Left renal cortex interstitium (tissue), 4 donors: ENCODE data around the gene LGR5. TPM values are rescaled to one million over a fixed set of nuclear protein-coding genes. Genes with fewer than 3 reads are reported as not detected.
A peak's percentile ranks its signal among the peaks of the same experiment; 100 is the strongest.
"Not testable (repeated sequence)": the region's sequence is repeated elsewhere in the genome, so short reads cannot be mapped to it uniquely, and the experiment has no call there.

Experiments used
- DNase-seq, 4 donors: peaks; one replicate each; pipeline ENCODE4 v3.0.0-alpha.2; 2013; ENCODE audit warnings: low read depth in 4 of 4, low spot score in 2 of 4, missing footprints in 1 of 4
- polyA plus RNA-seq, 4 donors: library from polyadenylated mRNA; unstranded; fragments of 120-200 nt; gene quantifications; one replicate each; pipeline ENCODE4 v1.2.1, GENCODE V29; 2013; ENCODE audit not compliant: insufficient read length in 4 of 4

Gene LGR5
- polyA plus RNA-seq, 4 donors: 13.2 to 22.0 (median 17.9) TPM

- no peak for DNase-seq
Measured at GRCh38 chr12:71472441-71472911, 32.9 kb downstream of the LGR5 start.

- no peak for DNase-seq
Measured at GRCh38 chr12:71474791-71475190, 35.2 kb downstream of the LGR5 start.

- DNase-seq: no peak
Measured at GRCh38 chr12:71475280-71475679, 35.7 kb downstream of the LGR5 start.

GRCh38 chr12:71476513-71476912, 36.9 kb downstream of the LGR5 start:
- no peak for DNase-seq

GRCh38 chr12:71477609-71478008, 38.0 kb downstream of the LGR5 start:
- no peak for DNase-seq

- no peak for DNase-seq
Measured at GRCh38 chr12:71478270-71478669, 38.7 kb downstream of the LGR5 start.

- DNase-seq: no peak
Measured at GRCh38 chr12:71484272-71484905, 44.8 kb downstream of the LGR5 start.

GRCh38 chr12:71490844-71491243, 51.2 kb downstream of the LGR5 start:
- not testable (repeated sequence) for DNase-seq

GRCh38 chr12:71492604-71493003, 53.0 kb downstream of the LGR5 start:
- DNase-seq: no peak

GRCh38 chr12:71499834-71500233, 60.2 kb downstream of the LGR5 start:
- no peak for DNase-seq

GRCh38 chr12:71503579-71504391, 64.2 kb downstream of the LGR5 start:
- DNase-seq: peak; percentile 51 to 88 (median 67)

- peak in 3 of 4 donors; percentile 36 to 61 (median 41) for DNase-seq
Measured at GRCh38 chr12:71504476-71504875, 64.9 kb downstream of the LGR5 start.

GRCh38 chr12:71509705-71510104, 70.1 kb downstream of the LGR5 start:
- DNase-seq: no peak

- DNase-seq: no peak
Measured at GRCh38 chr12:71517145-71517846, 77.7 kb downstream of the LGR5 start.

- no peak for DNase-seq
Measured at GRCh38 chr12:71521125-71521524, 81.5 kb downstream of the LGR5 start.

- DNase-seq: no peak
Measured at GRCh38 chr12:71524626-71525025, 85.0 kb downstream of the LGR5 start.

GRCh38 chr12:71533703-71534102, 94.1 kb downstream of the LGR5 start:
- no peak for DNase-seq

GRCh38 chr12:71536279-71536938, 96.8 kb downstream of the LGR5 start:
- DNase-seq: no peak

- no peak for DNase-seq
Measured at GRCh38 chr12:71536939-71537622, 97.5 kb downstream of the LGR5 start.

GRCh38 chr12:71538807-71539206, 99.2 kb downstream of the LGR5 start:
- no peak for DNase-seq
